Nephron progenitor cell (in vitro differentiated cells): ENCODE data around the gene ERBB2.

Source experiments
- DNase-seq: peaks from one replicate; pipeline ENCODE4 v3.0.0; 2021
- H3K27ac Mint-ChIP-seq: 2 replicates; pipeline ENCODE4 v1.8.0; 2021; ENCODE audit warnings: mild to moderate bottlenecking, moderate library complexity, mixed read lengths
- H3K27me3 Mint-ChIP-seq: 2 replicates; pipeline ENCODE4 v1.8.0; 2021; ENCODE audit warnings: mild to moderate bottlenecking, low read depth, mixed read lengths; ENCODE audit not compliant: poor library complexity
- H3K36me3 Mint-ChIP-seq: 2 replicates; pipeline ENCODE4 v1.8.0; 2021; ENCODE audit warnings: low read depth, mixed read lengths
- H3K4me1 Mint-ChIP-seq: 2 replicates; pipeline ENCODE4 v1.8.0; 2021; ENCODE audit warnings: mixed read lengths
- H3K4me3 Mint-ChIP-seq: 2 replicates; pipeline ENCODE4 v1.8.0; 2021; ENCODE audit warnings: mild to moderate bottlenecking, moderate library complexity, mixed read lengths
- H3K9me3 Mint-ChIP-seq: 2 replicates; pipeline ENCODE4 v1.8.0; 2021; ENCODE audit warnings: mild to moderate bottlenecking, moderate library complexity, mixed read lengths
- CTCF ChIP-seq: fragments of 200-600 bp; sonication (generic); IDR thresholded peaks from 2 replicates; pipeline ENCODE4 v1.5.0; 2021; ENCODE audit warnings: antibody characterized with exemption

Gene ERBB2

GRCh38 chr17:39673335-39674081 lies 26.4 kb upstream of the ERBB2 start:
- H3K27me3 Mint-ChIP-seq, result peaks cover 20% of the 10 kb centered on the region
- no peak for DNase-seq
- H3K36me3 Mint-ChIP-seq, result no peaks in the 10 kb centered on the region
- no peak overlapping the region for H3K27ac Mint-ChIP-seq
- no peak overlapping the region for H3K4me3 Mint-ChIP-seq
- H3K4me1 Mint-ChIP-seq, result peaks cover 37% of the 10 kb centered on the region
- no peak for TF ChIP-seq CTCF
- no peaks in the 10 kb centered on the region for H3K9me3 Mint-ChIP-seq

GRCh38 chr17:39674179-39674578 lies 25.7 kb upstream of the ERBB2 start:
- Mint-ChIP-seq H3K4me1 (peaks cover 38% of the 10 kb centered on the region), H3K9me3 (no peaks in the 10 kb centered on the region), H3K27ac (no peak overlapping the region), H3K27me3 (peaks cover 13% of the 10 kb centered on the region), H3K36me3 (no peaks in the 10 kb centered on the region), H3K4me3 (no peak overlapping the region)
- no peak for TF ChIP-seq CTCF
- no peak for DNase-seq

GRCh38 chr17:39674702-39675389 lies 25.0 kb upstream of the ERBB2 start:
- no peak for DNase-seq
- no peak overlapping the region for H3K4me3 Mint-ChIP-seq

GRCh38 chr17:39675390-39676082 lies 24.3 kb upstream of the ERBB2 start:
- peak overlapping the region; percentile 87 for H3K27ac Mint-ChIP-seq
- TF ChIP-seq CTCF, result no peak
- DNase-seq, result no peak
- H3K36me3 Mint-ChIP-seq, result no peaks in the 10 kb centered on the region
- H3K9me3 Mint-ChIP-seq, result no peaks in the 10 kb centered on the region
- peaks cover 2% of the 10 kb centered on the region for H3K27me3 Mint-ChIP-seq
- peaks cover 34% of the 10 kb centered on the region for H3K4me1 Mint-ChIP-seq
- H3K4me3 Mint-ChIP-seq, result no peak overlapping the region

More at GRCh38 chr17:39674702-39675389, 25.0 kb upstream of the ERBB2 start:
- H3K27me3 Mint-ChIP-seq, result peaks cover 7% of the 10 kb centered on the region
- H3K4me1 Mint-ChIP-seq, result peaks cover 34% of the 10 kb centered on the region
- TF ChIP-seq CTCF, result no peak
- peak overlapping the region; percentile 87 for H3K27ac Mint-ChIP-seq
- no peaks in the 10 kb centered on the region for H3K36me3 Mint-ChIP-seq
- no peaks in the 10 kb centered on the region for H3K9me3 Mint-ChIP-seq

- H3K4me3 Mint-ChIP-seq, result no peak overlapping the region
- peaks cover 4% of the 10 kb centered on the region for H3K27me3 Mint-ChIP-seq
- H3K36me3 Mint-ChIP-seq, result no peaks in the 10 kb centered on the region
- H3K4me1 Mint-ChIP-seq, result peaks cover 34% of the 10 kb centered on the region
- no peak for DNase-seq
- no peak for TF ChIP-seq CTCF
- no peak overlapping the region for H3K27ac Mint-ChIP-seq
- no peaks in the 10 kb centered on the region for H3K9me3 Mint-ChIP-seq
Observed at GRCh38 chr17:39676198-39676819, 23.6 kb upstream of the ERBB2 start.
